Natural killer cell treated with Interleukin-12 subunit alpha and Interleukin-12 subunit beta and Interleukin-15 and Interleukin-18, amount 100 ng/mL, for 72 hours (primary cell): Measurements from ENCODE around the gene CDHR3. TPM values are rescaled to one million over a fixed set of nuclear protein-coding genes. Genes with fewer than 3 reads are reported as not detected.
"Not testable (repeated sequence)": the region's sequence is repeated elsewhere in the genome, so short reads cannot be mapped to it uniquely, and the experiment has no call there.

Experiments used
- ATAC-seq, 2 donors: fragments of 150-1000 bp; cut with Tn5 transposase in 1 of 2; sonication (Bioruptor Pico), chemical (Tn5 transposase) in 1 of 2; 2 replicates each; pipeline ENCODE4 v1.10.0; 2021
- DNase-seq: peaks from one replicate; pipeline ENCODE4 v3.0.0; 2022; ENCODE audit warnings: low spot score
- H3K27ac Mint-ChIP-seq, 2 donors: 1 replicate in 1 of 2; 2 replicates in 1 of 2; pipeline ENCODE4 v1.8.0; 2022; ENCODE audit warnings: mixed read lengths in 2 of 2, mild to moderate bottlenecking in 1 of 2, moderate library complexity in 1 of 2
- H3K27me3 Mint-ChIP-seq, 2 donors: 1 replicate in 1 of 2; 2 replicates in 1 of 2; pipeline ENCODE4 v1.8.0; 2022; ENCODE audit warnings: mixed read lengths in 2 of 2
- H3K36me3 Mint-ChIP-seq: one replicate; pipeline ENCODE4 v1.8.0; 2022; ENCODE audit warnings: mixed read lengths
- H3K4me1 Mint-ChIP-seq, 2 donors: 1 replicate in 1 of 2; 2 replicates in 1 of 2; pipeline ENCODE4 v1.8.0; 2022; ENCODE audit warnings: low read depth in 2 of 2, mixed read lengths in 2 of 2, mild to moderate bottlenecking in 1 of 2
- H3K4me3 Mint-ChIP-seq: one replicate; pipeline ENCODE4 v1.8.0; 2022; ENCODE audit warnings: mixed read lengths
- H3K9me3 Mint-ChIP-seq: 2 replicates; pipeline ENCODE4 v1.8.0; 2022; ENCODE audit warnings: mixed read lengths
- total RNA-seq, 2 donors: library from RNA; stranded (reverse); gene quantifications; one replicate each; pipeline ENCODE4 v1.2.3, GENCODE V29; 2022

The CDHR3 gene
- total RNA-seq, 2 donors from 2014 or later: not detected

- no peak overlapping the region for H3K4me3 Mint-ChIP-seq
- H3K27ac Mint-ChIP-seq: no peak overlapping the region
- ATAC-seq (no peak), DNase-seq (no peak)
- H3K36me3 Mint-ChIP-seq: no peaks in the 10 kb centered on the region
- no peaks in the 10 kb centered on the region for H3K9me3 Mint-ChIP-seq
- H3K27me3 Mint-ChIP-seq: peaks cover 8 to 17% of the 10 kb centered on the region in 2 donors
- H3K4me1 Mint-ChIP-seq: no peaks in the 10 kb centered on the region
Observed at GRCh38 chr7:105978035-105978434, 15.0 kb downstream of the CDHR3 start.

- no peak overlapping the region for H3K4me3 Mint-ChIP-seq
- DNase-seq: no peak
- no peaks in the 10 kb centered on the region for H3K9me3 Mint-ChIP-seq
- no peak for ATAC-seq
- no peaks in the 10 kb centered on the region for H3K36me3 Mint-ChIP-seq
- no peak overlapping the region for H3K27ac Mint-ChIP-seq
- H3K4me1 Mint-ChIP-seq: no peaks in the 10 kb centered on the region
- H3K27me3 Mint-ChIP-seq: peaks cover 12 to 18% of the 10 kb centered on the region in 2 donors
Observed at GRCh38 chr7:105978974-105979373, 15.9 kb downstream of the CDHR3 start.

GRCh38 chr7:105979405-105979804 is 16.3 kb downstream of the CDHR3 start:
- no peak overlapping the region for H3K4me3 Mint-ChIP-seq
- no peaks in the 10 kb centered on the region for H3K4me1 Mint-ChIP-seq
- H3K27me3 Mint-ChIP-seq: peaks cover 14 to 21% of the 10 kb centered on the region in 2 donors
- ATAC-seq: no peak
- H3K27ac Mint-ChIP-seq: no peak overlapping the region
- no peaks in the 10 kb centered on the region for H3K9me3 Mint-ChIP-seq
- DNase-seq: no peak
- H3K36me3 Mint-ChIP-seq: no peaks in the 10 kb centered on the region

DNA sequence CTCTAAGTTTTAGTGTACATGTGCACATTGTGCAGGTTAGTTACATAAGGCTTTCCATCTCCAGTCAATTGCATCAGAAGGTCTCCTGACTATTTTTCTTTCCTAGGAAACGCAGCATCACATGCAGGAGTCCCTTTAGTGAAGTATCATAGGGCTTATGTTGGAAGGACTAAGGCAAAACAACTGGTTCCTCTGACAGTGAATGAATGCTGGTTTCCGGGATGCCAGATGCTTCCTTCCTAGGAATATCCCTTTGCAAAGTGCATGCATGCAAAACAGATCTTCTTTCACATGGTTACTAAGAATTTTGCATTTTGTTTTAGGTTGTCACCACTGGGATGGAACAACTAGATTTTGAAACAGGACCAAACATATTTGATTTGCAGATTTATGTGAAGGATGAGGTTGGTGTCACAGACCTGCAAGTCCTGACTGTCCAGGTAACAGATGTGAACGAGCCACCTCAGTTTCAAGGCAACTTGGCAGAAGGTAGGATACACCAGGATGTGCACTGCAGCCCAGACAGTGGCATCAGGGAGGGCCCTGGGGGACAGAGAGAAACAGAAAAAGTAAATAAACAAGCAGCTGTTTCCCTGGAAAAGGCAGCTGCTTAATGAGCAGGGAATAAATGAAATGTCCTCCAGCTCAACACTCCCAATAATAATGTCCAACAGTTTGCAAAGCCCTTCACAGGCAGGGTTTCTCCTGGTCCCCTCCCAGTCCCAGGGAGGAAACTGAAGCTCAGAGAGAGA is 17.8 kb downstream of the CDHR3 start:
- DNase-seq (no peak), ATAC-seq (no peak)
- Mint-ChIP-seq H3K27me3 (peaks cover 14 to 21% of the 10 kb centered on the region in 2 donors), H3K4me3 (no peak overlapping the region), H3K4me1 (no peaks in the 10 kb centered on the region), H3K36me3 (no peaks in the 10 kb centered on the region), H3K27ac (no peak overlapping the region), H3K9me3 (no peaks in the 10 kb centered on the region)

GRCh38 chr7:105982388-105982787 is 19.3 kb downstream of the CDHR3 start:
- ATAC-seq (no peak), DNase-seq (no peak)
- Mint-ChIP-seq H3K27me3 (peaks cover 16 to 28% of the 10 kb centered on the region in 2 donors), H3K9me3 (no peaks in the 10 kb centered on the region), H3K27ac (no peak overlapping the region), H3K4me3 (no peak overlapping the region), H3K4me1 (no peaks in the 10 kb centered on the region), H3K36me3 (no peaks in the 10 kb centered on the region)

GRCh38 chr7:105984808-105985207 is 21.7 kb downstream of the CDHR3 start:
- not testable (repeated sequence) for DNase-seq, H3K4me3 Mint-ChIP-seq, H3K4me1 Mint-ChIP-seq, H3K36me3 Mint-ChIP-seq, H3K9me3 Mint-ChIP-seq, ATAC-seq, H3K27ac Mint-ChIP-seq
- H3K27me3 Mint-ChIP-seq: peaks cover 16 to 28% of the 10 kb centered on the region in 2 donors

DNA sequence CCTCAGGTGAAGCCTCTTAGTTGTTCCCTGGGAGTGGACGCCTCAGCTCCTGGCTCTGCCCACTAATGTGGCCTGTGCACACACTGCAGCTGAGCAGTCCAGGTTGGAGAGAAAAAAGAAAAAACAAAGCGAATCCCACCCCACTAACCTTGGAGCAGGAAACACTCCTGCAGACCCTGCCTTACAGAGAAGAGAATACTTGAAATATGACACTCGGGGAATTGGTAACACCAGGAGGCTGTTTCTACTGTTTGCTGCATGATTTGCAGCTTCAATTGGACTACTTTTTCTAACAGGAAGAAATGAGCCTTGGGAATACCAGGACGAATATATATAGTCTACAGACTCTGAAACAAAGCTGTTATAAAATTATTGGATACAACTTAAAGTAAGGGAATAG is 22.2 kb downstream of the CDHR3 start:
- no peak overlapping the region for H3K4me3 Mint-ChIP-seq
- H3K27ac Mint-ChIP-seq: no peak overlapping the region
- H3K36me3 Mint-ChIP-seq: no peaks in the 10 kb centered on the region
- H3K4me1 Mint-ChIP-seq: no peaks in the 10 kb centered on the region
- H3K9me3 Mint-ChIP-seq: no peaks in the 10 kb centered on the region
- ATAC-seq (no peak), DNase-seq (no peak)
- peaks cover 16 to 28% of the 10 kb centered on the region in 2 donors for H3K27me3 Mint-ChIP-seq

- peaks cover 16 to 28% of the 10 kb centered on the region in 2 donors for H3K27me3 Mint-ChIP-seq
- no peak for ATAC-seq
Observed at GRCh38 chr7:105985672-105986215, 22.7 kb downstream of the CDHR3 start.

GRCh38 chr7:105987046-105987445 is 24.0 kb downstream of the CDHR3 start:
- Mint-ChIP-seq H3K27ac (no peak overlapping the region), H3K9me3 (no peaks in the 10 kb centered on the region), H3K36me3 (no peaks in the 10 kb centered on the region), H3K27me3 (peaks cover 17 to 22% of the 10 kb centered on the region in 2 donors), H3K4me1 (no peaks in the 10 kb centered on the region), H3K4me3 (no peak overlapping the region)
- no peak for DNase-seq
- ATAC-seq: no peak

More at GRCh38 chr7:105985672-105986215, 22.7 kb downstream of the CDHR3 start:
- DNase-seq: no peak
- Mint-ChIP-seq H3K36me3 (no peaks in the 10 kb centered on the region), H3K9me3 (no peaks in the 10 kb centered on the region), H3K4me3 (no peak overlapping the region), H3K27ac (no peak overlapping the region), H3K4me1 (no peaks in the 10 kb centered on the region)

GRCh38 chr7:105988276-105988675 is 25.2 kb downstream of the CDHR3 start:
- ATAC-seq (no peak), DNase-seq (no peak)
- no peak overlapping the region for H3K27ac Mint-ChIP-seq
- H3K4me3 Mint-ChIP-seq: no peak overlapping the region
- H3K4me1 Mint-ChIP-seq: no peaks in the 10 kb centered on the region
- H3K36me3 Mint-ChIP-seq: no peaks in the 10 kb centered on the region
- H3K27me3 Mint-ChIP-seq: peaks cover 15% of the 10 kb centered on the region in 2 donors
- no peaks in the 10 kb centered on the region for H3K9me3 Mint-ChIP-seq

GRCh38 chr7:105989191-105989590 is 26.1 kb downstream of the CDHR3 start:
- Mint-ChIP-seq H3K27me3 (peaks cover 7 to 10% of the 10 kb centered on the region in 2 donors), H3K4me1 (no peaks in the 10 kb centered on the region), H3K4me3 (no peak overlapping the region), H3K9me3 (no peaks in the 10 kb centered on the region), H3K36me3 (no peaks in the 10 kb centered on the region), H3K27ac (no peak overlapping the region)
- no peak for DNase-seq
- no peak for ATAC-seq

DNA sequence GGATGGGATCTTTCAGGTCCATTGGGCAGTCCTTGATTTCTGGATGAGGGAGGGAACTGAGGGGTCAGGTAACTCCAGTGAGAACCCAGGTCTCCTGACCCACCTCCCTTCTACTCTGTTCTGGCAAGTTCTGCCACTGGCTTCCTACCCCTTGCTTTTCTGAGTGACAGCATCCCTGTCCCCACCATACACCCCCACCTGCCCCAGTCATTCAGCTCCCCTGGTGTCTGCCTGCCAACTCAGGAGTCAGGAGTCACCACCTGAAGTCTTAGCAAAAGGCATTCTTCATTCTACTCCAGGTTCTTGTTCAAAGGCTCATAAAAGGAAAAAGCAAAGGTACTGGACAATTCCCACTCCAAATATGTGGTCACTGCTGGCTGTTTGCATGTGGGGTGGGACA is 26.6 kb downstream of the CDHR3 start:
- peak in 1 of 2 donors; percentile 28 for ATAC-seq
- no peak overlapping the region for H3K27ac Mint-ChIP-seq
- no peak overlapping the region for H3K4me3 Mint-ChIP-seq
- H3K9me3 Mint-ChIP-seq: no peaks in the 10 kb centered on the region
- DNase-seq: no peak
- H3K27me3 Mint-ChIP-seq: peaks cover 7 to 10% of the 10 kb centered on the region in 2 donors
- no peaks in the 10 kb centered on the region for H3K4me1 Mint-ChIP-seq
- no peaks in the 10 kb centered on the region for H3K36me3 Mint-ChIP-seq

DNA sequence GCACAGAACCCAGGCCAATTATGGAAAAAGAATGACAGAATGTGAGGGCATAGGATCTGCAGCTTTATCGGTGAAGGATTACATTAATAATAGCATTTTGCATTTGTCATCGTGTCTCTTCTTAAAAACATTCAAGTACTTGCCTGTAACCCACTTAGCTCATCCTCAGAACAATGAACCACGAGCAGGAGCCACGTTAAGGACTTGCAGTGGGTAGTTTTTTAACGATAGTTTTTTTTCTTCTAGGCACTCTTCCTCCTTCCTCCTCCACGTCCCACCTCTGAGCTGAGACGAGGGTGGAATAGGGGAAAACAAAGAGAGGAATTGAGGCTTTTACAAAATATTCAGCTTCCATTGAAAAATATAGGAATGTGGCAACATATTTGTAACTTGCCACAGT is 27.1 kb downstream of the CDHR3 start:
- ATAC-seq (no peak), DNase-seq (no peak)
- Mint-ChIP-seq H3K4me1 (no peaks in the 10 kb centered on the region), H3K27ac (no peak overlapping the region), H3K36me3 (no peaks in the 10 kb centered on the region), H3K9me3 (no peaks in the 10 kb centered on the region), H3K4me3 (no peak overlapping the region), H3K27me3 (peaks cover 7 to 10% of the 10 kb centered on the region in 2 donors)

DNA sequence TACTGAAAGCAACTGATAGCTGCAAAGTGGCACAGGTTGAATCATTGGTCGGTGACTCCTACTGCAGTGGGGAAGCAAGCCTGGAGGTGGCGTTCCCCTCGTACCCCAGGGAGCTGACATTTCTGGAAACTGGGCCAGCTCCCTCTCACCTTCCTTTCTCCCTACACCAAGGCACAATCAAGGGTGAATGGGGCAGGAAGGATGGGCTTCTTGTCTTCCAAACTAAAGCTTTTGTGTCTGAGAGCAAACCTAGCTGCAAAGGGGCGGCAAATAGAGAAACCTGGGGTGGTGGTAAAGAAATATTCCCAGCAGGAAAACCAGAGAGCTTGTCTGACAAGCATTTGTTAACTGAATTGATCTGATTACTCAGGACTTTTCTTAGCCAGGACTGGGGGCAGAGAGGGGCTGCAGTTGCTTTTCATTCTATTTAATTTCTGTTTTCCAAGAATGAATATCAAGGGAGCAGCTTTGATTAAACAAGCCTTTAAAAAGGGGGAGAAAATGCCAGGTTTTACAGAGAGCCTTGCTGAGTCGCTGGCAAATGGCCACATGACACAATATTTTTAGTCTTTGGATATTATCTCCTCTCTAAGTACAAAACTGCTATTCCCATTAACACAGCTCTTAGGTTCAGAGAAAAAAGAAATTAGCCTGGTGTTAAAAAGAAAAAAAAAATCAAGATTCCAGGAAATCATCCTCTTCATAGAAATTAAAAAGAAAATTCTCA is 27.8 kb downstream of the CDHR3 start:
- H3K27me3 Mint-ChIP-seq: peaks cover 7 to 14% of the 10 kb centered on the region in 2 donors
- no peak for DNase-seq
- H3K4me1 Mint-ChIP-seq: no peaks in the 10 kb centered on the region
- H3K9me3 Mint-ChIP-seq: no peaks in the 10 kb centered on the region
- H3K36me3 Mint-ChIP-seq: no peaks in the 10 kb centered on the region
- ATAC-seq: no peak
- no peak overlapping the region for H3K27ac Mint-ChIP-seq
- no peak overlapping the region for H3K4me3 Mint-ChIP-seq
